K562 (cell line): ENCODE measurements around the gene SVIP. TPM values are rescaled to one million over a fixed set of nuclear protein-coding genes. Genes with fewer than 3 reads are reported as not detected.

Source experiments
- ATAC-seq: fragments of 200-7000 bp; cut with Tn5 transposase; 3 replicates; pipeline ENCODE4 v1.9.1; 2020; ENCODE audit warnings: moderate library complexity
- BruUV-seq: library from RNA; stranded (reverse); fragments of 400-500 nt; replicated peaks from 2 replicates; lab custom pipeline; 2021; lab: Mats Ljungman, UMichigan
- CTCF ChIA-PET: fragments of 300-600 bp; formaldehyde crosslinking; extraction: SDS; loops from one replicate; lab custom pipeline; 2021; ENCODE audit warnings: low intra/inter-chr PET ratio; lab: Yijun Ruan, JAX
- POLR2A ChIA-PET: fragments of 300-600, 350-650 bp; sonication (Branson Sonifier 250); formaldehyde crosslinking; extraction: SDS; loops from one replicate; lab custom pipeline; 2021; ENCODE audit warnings: antibody characterized with exemption, inconsistent platforms; lab: Yijun Ruan, JAX
- DNase-seq, 4 experiments: peaks; one replicate each; pipeline versions ENCODE4 v3.0.0 to v3.0.0-alpha.2; 2011 to 2018; ENCODE audit warnings: low spot score in 3 of 4, mixed read lengths in 3 of 4; ENCODE audit errors: extremely low read depth in 1 of 4
- FAIRE-seq: peaks from 2 replicates; lab custom pipeline; 2011; peaks lifted over from hg19 to GRCh38; lab: Jason Lieb, UNC
- H2AFZ ChIP-seq: 2 replicates; pipeline ENCODE4 v1.6.0; 2011; ENCODE audit warnings: low read depth, low read length, control low read depth, inconsistent platforms
- H3K27ac ChIP-seq: fragments of 200-600 bp; 3 replicates; pipeline ENCODE4 v1.8.0; 2011; ENCODE audit warnings: low read depth, mild to moderate bottlenecking, control low read depth, inconsistent platforms, low read length, moderate library complexity, mixed read lengths; ENCODE audit errors: extremely low read depth
- H3K27me3 ChIP-seq, 2 experiments: fragments of 300-600 bp in 1 of 2; 2 replicates in 1 of 2; 3 replicates in 1 of 2; pipeline versions ENCODE4 v1.6.0 to v1.8.0; 2011; ENCODE audit warnings: inconsistent platforms in 2 of 2, low read length in 2 of 2, mild to moderate bottlenecking in 1 of 2, mixed read lengths in 1 of 2, moderate library complexity in 1 of 2; ENCODE audit not compliant: control insufficient read depth in 2 of 2, insufficient read depth in 2 of 2
- H3K36me3 ChIP-seq: fragments of 300-600 bp; 3 replicates; pipeline ENCODE4 v1.8.0; 2011; ENCODE audit warnings: mild to moderate bottlenecking, low read length, inconsistent platforms; ENCODE audit not compliant: control insufficient read depth, insufficient read depth
- H3K4me1 ChIP-seq, 2 experiments: fragments of 200-600 bp in 1 of 2; replicated peaks in 1 of 2; 2 replicates in 1 of 2; 3 replicates in 1 of 2; pipeline versions ENCODE4 v1.5.1 to v1.8.0; 2011; ENCODE audit warnings: inconsistent platforms in 2 of 2, low read length in 2 of 2, mild to moderate bottlenecking in 1 of 2, mixed read lengths in 1 of 2, moderate library complexity in 1 of 2; ENCODE audit not compliant: control insufficient read depth in 2 of 2, insufficient read depth in 2 of 2
- H3K4me2 ChIP-seq: 2 replicates; pipeline ENCODE4 v1.6.1; 2011; ENCODE audit warnings: low read length, control low read depth, inconsistent platforms, mixed read lengths; ENCODE audit not compliant: insufficient read depth
- H3K4me3 ChIP-seq: fragments of 200-600 bp; sonication (generic), shearing (Covaris generic); 2 replicates; pipeline ENCODE4 v1.5.1; 2016; ENCODE audit warnings: control low read depth, inconsistent platforms
- H3K79me2 ChIP-seq: fragments of 200-600 bp; 3 replicates; pipeline ENCODE4 v1.8.0; 2011; ENCODE audit warnings: low read length, inconsistent platforms; ENCODE audit not compliant: control insufficient read depth, insufficient read depth
- H3K9ac ChIP-seq, 2 experiments: 2 replicates each; pipeline versions ENCODE4 v1.6.0 to v1.6.1; 2011; ENCODE audit warnings: low read depth in 2 of 2, low read length in 2 of 2, control low read depth in 1 of 2, inconsistent platforms in 1 of 2, mild to moderate bottlenecking in 1 of 2, mixed read lengths in 1 of 2; ENCODE audit not compliant: insufficient read depth in 1 of 2
- H3K9me1 ChIP-seq: one replicate; pipeline ENCODE4 v1.6.0; 2011; ENCODE audit warnings: inconsistent platforms, mild to moderate bottlenecking, low read length, moderate library complexity; ENCODE audit not compliant: control insufficient read depth, insufficient read depth
- H3K9me3 ChIP-seq: replicated peaks from 2 replicates; pipeline ENCODE4 v1.5.1; 2011; ENCODE audit warnings: low read depth, low read length, inconsistent platforms; ENCODE audit not compliant: control insufficient read depth, insufficient read depth
- H4K20me1 ChIP-seq: replicated peaks from 2 replicates; pipeline ENCODE4 v1.6.1; 2011; ENCODE audit warnings: low read length, inconsistent platforms, mixed read lengths; ENCODE audit not compliant: control insufficient read depth, insufficient read depth
- E4F1 ChIP-seq: fragments of 250-450 bp; sonication (Bioruptor Pico); IDR thresholded peaks from 2 replicates; pipeline ENCODE4 v1.5.0; 2021; ENCODE audit warnings: mild to moderate bottlenecking, borderline replicate concordance
- MEF2A ChIP-seq: IDR thresholded peaks from 2 replicates; pipeline ENCODE4 v1.6.1; 2011; ENCODE audit warnings: low read depth, mild to moderate bottlenecking, low read length, moderate library complexity; ENCODE audit not compliant: control insufficient read depth
- NRF1 ChIP-seq, 2 experiments: fragments of 450-650 bp; IDR thresholded peaks in 1 of 2; conservative IDR thresholded peaks in 1 of 2; 2 replicates each; pipeline ENCODE4 v1.6.1; 2014; ENCODE audit warnings: mild to moderate bottlenecking in 2 of 2
- PATZ1 ChIP-seq: fragments of 250-450 bp; sonication (Bioruptor Pico); IDR thresholded peaks from 2 replicates; pipeline ENCODE4 v1.5.0; 2020; ENCODE audit warnings: mild to moderate bottlenecking, borderline replicate concordance
- RBM25 ChIP-seq: fragments of 200-400 bp; formaldehyde crosslinking; IDR thresholded peaks from 2 replicates; pipeline ENCODE4 v1.6.1; 2018; ENCODE audit warnings: low read length, low read depth, moderate library complexity; ENCODE audit not compliant: severe bottlenecking
- SPI1 ChIP-seq: IDR thresholded peaks from 2 replicates; pipeline ENCODE4 v1.6.1; 2011; ENCODE audit warnings: low read depth, low read length, control low read depth, borderline replicate concordance
- UBTF ChIP-seq, 2 experiments: IDR thresholded peaks; 2 replicates each; pipeline ENCODE4 v1.6.1; 2012; ENCODE audit warnings: improper control_type of control experiment in 2 of 2, low read depth in 2 of 2, low read length in 2 of 2, borderline replicate concordance in 1 of 2
- ZNF212 ChIP-seq: fragments of 450-650 bp; formaldehyde crosslinking; IDR thresholded peaks from 2 replicates; pipeline ENCODE4 v1.4.0; 2020; ENCODE audit warnings: mild to moderate bottlenecking
- ZNF24 ChIP-seq: fragments of 450-650 bp; IDR thresholded peaks from 2 replicates; pipeline ENCODE4 v1.6.1; 2016
- WGBS: fragments of 100-300 bp; shearing (Covaris generic); methylation state at CpG from one replicate; pipeline ENCODE4 v1.1.6; 2016; ENCODE audit warnings: low coverage, mixed read lengths; ENCODE audit not compliant: insufficient coverage; ENCODE audit errors: missing lambda C conversion rate; 5-methylcytosine and 5-hydroxymethylcytosine counted together
- in situ Hi-C: fragments of 300-500 bp; cut with MboI; formaldehyde crosslinking; loops from 4 replicates; pipeline ENCODE4 v1.15.0; 2018; ENCODE audit warnings: inconsistent platforms, mixed read lengths
- intact Hi-C: fragments of 100-400 bp; cut with micrococcal nuclease; formaldehyde crosslinking; loops from 2 replicates; pipeline ENCODE4 v1.14.2; 2022
- polyA plus RNA-seq, 8 experiments: library from polyadenylated mRNA; depleted of rRNA in 4 of 8; stranded (reverse) in 5 of 8; unstranded in 3 of 8; fragments of >200 nt; fragmentation: Nextera tagmentation in 2 of 8; fragmentation: Illumina TruSeq in 1 of 8; extraction: Ambion mirVana in 2 of 8; extraction: Trizol in 1 of 8; gene quantifications; 2 replicates each; pipeline versions ENCODE4 v1.2.1 to v1.2.3, GENCODE V29; 2011 to 2014; ENCODE audit warnings: inconsistent platforms in 1 of 8, missing spikeins in 1 of 8
- total RNA-seq, 7 experiments: library from RNA; depleted of rRNA in 6 of 7; stranded (reverse); fragments of >200 nt in 6 of 7; fragmentation: Illumina TruSeq in 2 of 7; extraction: Trizol in 2 of 7; gene quantifications; 2 replicates each; pipeline versions ENCODE4 v1.2.1 to v1.2.3, GENCODE V29; 2011 to 2021; ENCODE audit warnings: low replicate concordance in 1 of 7

Gene SVIP
- total and polyA plus RNA-seq, 9 of the 15 experiments (the other 6 are each of a cell fraction or from before 2014, with no cell fraction given), result 17.9 to 62.5 (median 47.5) TPM

- Histone ChIP-seq H3K4me1 (no peaks in the 10 kb centered on the region; a peak in 1 of 5 replicates), H4K20me1 (no peaks in the 10 kb centered on the region), H3K79me2 (no peaks in the 10 kb centered on the region), H3K9ac (no peak overlapping the region), H3K9me3 (no peaks in the 10 kb centered on the region), H3K4me3 (no peak overlapping the region), H3K9me1 (no peaks in the 10 kb centered on the region), H2AFZ (no peak overlapping the region), H3K27ac (no peak overlapping the region), H3K36me3 (no peaks in the 10 kb centered on the region), H3K27me3 (no peaks in the 10 kb centered on the region), H3K4me2 (no peak overlapping the region)
- ChIA-PET POLR2A (no interaction called here), CTCF (no interaction called here)
- in situ Hi-C loops (no loop called here), intact Hi-C loops (no loop called here)
- DNase-seq (no peak), ATAC-seq (no peak), FAIRE-seq (no peak)
- WGBS, result 1% methylated on average over 6 of the region's 6 CpGs
- BruUV-seq, result no TSS peak
- TF ChIP-seq SPI1 (0 out of 2 replicates have a peak, but pooled peaks have one; percentile 10), NRF1 (conservative IDR thresholded peaks at IDR 0.05 in 1 of 2, IDR thresholded peaks at IDR 0.05 in 1 of 2) (no peak)
These were observed 30.2 kb upstream of the SVIP start for GRCh38 chr11:22859756-22860155.

- ATAC-seq (no peak), FAIRE-seq (no peak), DNase-seq (no peak)
- Histone ChIP-seq H3K4me3 (no peak overlapping the region), H3K9me3 (no peaks in the 10 kb centered on the region), H3K4me1 (no peaks in the 10 kb centered on the region), H3K27ac (no peak overlapping the region), H3K9ac (no peak overlapping the region), H3K9me1 (no peaks in the 10 kb centered on the region), H2AFZ (no peak overlapping the region), H3K27me3 (no peaks in the 10 kb centered on the region), H3K36me3 (no peaks in the 10 kb centered on the region), H3K4me2 (no peak overlapping the region), H3K79me2 (no peaks in the 10 kb centered on the region), H4K20me1 (no peaks in the 10 kb centered on the region)
- ChIA-PET CTCF (no interaction called here), POLR2A (interaction anchor here (0.6 kb wide), 1 partner anchor 9 kb away, joined by 3 read pairs; no protein-coding TSS in a partner anchor)
- in situ Hi-C loops (no loop called here), intact Hi-C loops (no loop called here)
- BruUV-seq, result no TSS peak
- TF ChIP-seq MEF2A (no peak), ZNF212 (no peak), RBM25 (no peak), UBTF (IDR thresholded peaks at IDR 0.05; ENCODE audit: borderline replicate concordance in 1 of 2, low read depth in 2 of 2, low read length in 2 of 2) (no peak), E4F1 (no peak), ZNF24 (no peak), PATZ1 (no peak)
These were observed 21.9 kb upstream of the SVIP start for GRCh38 chr11:22851477-22851876.
